H1 (cell line): ENCODE results near the gene WNT2. TPM values are rescaled to one million over a fixed set of nuclear protein-coding genes. Genes with fewer than 3 reads are reported as not detected.

Experiments
- CTCF ChIA-PET: fragments of 300-600 bp; sonication (Branson Sonifier 250); formaldehyde crosslinking; loops from one replicate; lab custom pipeline; 2021; ENCODE audit not compliant: partially characterized antibody; lab: Charles Lee
- POLR2A ChIA-PET: fragments of 300-600 bp; sonication (Branson Sonifier 250); formaldehyde crosslinking; loops from one replicate; lab custom pipeline; 2021; ENCODE audit warnings: inconsistent platforms; ENCODE audit not compliant: partially characterized antibody; lab: Charles Lee
- DNase-seq, 2 experiments: peaks; one replicate each; pipeline versions ENCODE4 v3.0.0 to v3.0.0-alpha.2; 2010 to 2022; ENCODE audit warnings: low spot score in 2 of 2, low read depth in 1 of 2, mixed read lengths in 1 of 2
- FAIRE-seq: peaks from 2 replicates; lab custom pipeline; 2011; peaks lifted over from hg19 to GRCh38; lab: Jason Lieb, UNC
- H2AFZ ChIP-seq: 2 replicates; pipeline ENCODE4 v1.8.1; 2012; ENCODE audit warnings: low read length, inconsistent platforms
- H2AK5ac ChIP-seq: 2 replicates; pipeline ENCODE4 v1.6.1; 2013; ENCODE audit warnings: low read depth, low read length
- H2BK120ac ChIP-seq: replicated peaks from 2 replicates; pipeline ENCODE3; 2013; ENCODE audit warnings: low read depth, low read length, inconsistent platforms
- H2BK12ac ChIP-seq: 2 replicates; pipeline ENCODE4 v1.6.1; 2013; ENCODE audit warnings: low read depth, low read length
- H2BK15ac ChIP-seq: 2 replicates; pipeline ENCODE4 v1.6.1; 2013; ENCODE audit warnings: low read length
- H2BK20ac ChIP-seq: 2 replicates; pipeline ENCODE4 v1.6.1; 2013; ENCODE audit warnings: low read length
- H2BK5ac ChIP-seq: 2 replicates; pipeline ENCODE4 v1.6.1; 2013; ENCODE audit warnings: low read depth, low read length
- H3K14ac ChIP-seq: 2 replicates; pipeline ENCODE4 v1.6.1; 2013; ENCODE audit warnings: inconsistent platforms; ENCODE audit not compliant: insufficient read length
- H3K18ac ChIP-seq: 2 replicates; pipeline ENCODE4 v1.6.1; 2013; ENCODE audit warnings: low read length; ENCODE audit errors: extremely low read depth
- H3K23ac ChIP-seq: 2 replicates; pipeline ENCODE4 v1.6.1; 2013; ENCODE audit warnings: inconsistent platforms; ENCODE audit not compliant: insufficient read length
- H3K23me2 ChIP-seq: 2 replicates; pipeline ENCODE4 v1.6.1; 2013; ENCODE audit warnings: low read depth, low read length
- H3K27ac ChIP-seq: 2 replicates; pipeline ENCODE4 v1.6.1; 2011; ENCODE audit warnings: low read depth, low read length, inconsistent platforms
- H3K27me3 ChIP-seq, 4 experiments: replicated peaks in 1 of 4; 1 replicate in 1 of 4; 2 replicates in 3 of 4; pipeline versions ENCODE4 v1.6.1 to v1.8.1; 2011 to 2013; ENCODE audit warnings: low read length in 3 of 4, mild to moderate bottlenecking in 3 of 4, inconsistent platforms in 2 of 4, mixed read lengths in 2 of 4, moderate library complexity in 1 of 4; ENCODE audit not compliant: control insufficient read depth in 3 of 4, insufficient read depth in 3 of 4; ENCODE audit errors: extremely low read depth in 1 of 4
- H3K36me3 ChIP-seq, 4 experiments: 2 replicates each; pipeline versions ENCODE4 v1.6.1 to v1.8.1; 2011 to 2013; ENCODE audit warnings: mild to moderate bottlenecking in 4 of 4, low read length in 3 of 4, moderate library complexity in 2 of 4, control low read depth in 1 of 4, inconsistent platforms in 1 of 4; ENCODE audit not compliant: insufficient read depth in 4 of 4, control insufficient read depth in 2 of 4
- H3K4ac ChIP-seq: replicated peaks from 2 replicates; pipeline ENCODE3; 2013; ENCODE audit warnings: low read length, low read depth, mixed read lengths, inconsistent platforms; ENCODE audit not compliant: insufficient read length
- H3K4me1 ChIP-seq, 4 experiments: replicated peaks in 1 of 4; 1 replicate in 1 of 4; 2 replicates in 3 of 4; pipeline versions ENCODE4 v1.6.1 to v1.8.1; 2011 to 2013; ENCODE audit warnings: low read length in 3 of 4, inconsistent platforms in 2 of 4, mixed read lengths in 1 of 4; ENCODE audit not compliant: insufficient read depth in 4 of 4, control insufficient read depth in 3 of 4
- H3K4me2 ChIP-seq, 2 experiments: 2 replicates each; pipeline versions ENCODE4 v1.6.1 to v1.8.1; 2011 to 2013; ENCODE audit warnings: low read depth in 2 of 2, low read length in 2 of 2, control low read depth in 1 of 2, inconsistent platforms in 1 of 2, mild to moderate bottlenecking in 1 of 2; ENCODE audit not compliant: insufficient read depth in 1 of 2
- H3K4me3 ChIP-seq, 4 experiments: fragments of 200-600, 300-600 bp in 1 of 4; sonication (generic), shearing (Covaris generic), sonication (Bioruptor Twin) in 1 of 4; 2 replicates each; pipeline versions ENCODE4 v1.5.1 to v1.8.1; 2011 to 2016; ENCODE audit warnings: low read length in 4 of 4, low read depth in 3 of 4, control low read depth in 2 of 4, inconsistent platforms in 2 of 4, mild to moderate bottlenecking in 2 of 4, mixed read lengths in 1 of 4, moderate library complexity in 1 of 4; ENCODE audit not compliant: insufficient read depth in 2 of 4; ENCODE audit errors: extremely low read depth in 1 of 4
- H3K56ac ChIP-seq: replicated peaks from 2 replicates; pipeline ENCODE3; 2013; ENCODE audit warnings: low read depth, mild to moderate bottlenecking, mixed read lengths, low read length, inconsistent platforms; ENCODE audit not compliant: insufficient read length
- H3K79me1 ChIP-seq: 2 replicates; pipeline ENCODE4 v1.6.1; 2013; ENCODE audit warnings: low read depth, low read length, control low read depth
- H3K79me2 ChIP-seq, 2 experiments: 2 replicates each; pipeline versions ENCODE4 v1.6.1 to v1.8.1; 2012 to 2013; ENCODE audit warnings: low read length in 2 of 2, mild to moderate bottlenecking in 2 of 2, inconsistent platforms in 1 of 2; ENCODE audit not compliant: insufficient read depth in 2 of 2, control insufficient read depth in 1 of 2
- H3K9ac ChIP-seq, 4 experiments: replicated peaks in 1 of 4; 1 replicate in 1 of 4; 2 replicates in 3 of 4; pipeline versions ENCODE4 v1.6.1 to v1.8.1; 2011 to 2013; ENCODE audit warnings: low read depth in 3 of 4, low read length in 3 of 4, control low read depth in 2 of 4, mild to moderate bottlenecking in 2 of 4, moderate library complexity in 2 of 4, inconsistent platforms in 1 of 4; ENCODE audit errors: extremely low read depth in 1 of 4
- H3K9me3 ChIP-seq, 2 experiments: 2 replicates each; pipeline versions ENCODE4 v1.6.1 to v1.8.1; 2012 to 2013; ENCODE audit warnings: mild to moderate bottlenecking in 2 of 2, moderate library complexity in 2 of 2, control low read depth in 1 of 2, inconsistent platforms in 1 of 2, low read depth in 1 of 2, low read length in 1 of 2, mixed read lengths in 1 of 2; ENCODE audit not compliant: insufficient read depth in 2 of 2
- H4K20me1 ChIP-seq, 2 experiments: replicated peaks in 1 of 2; 2 replicates each; pipeline versions ENCODE3 to v1.8.1; 2011 to 2013; ENCODE audit warnings: inconsistent platforms in 2 of 2, low read length in 2 of 2, mild to moderate bottlenecking in 1 of 2; ENCODE audit not compliant: insufficient read depth in 2 of 2, control insufficient read depth in 1 of 2
- H4K5ac ChIP-seq: 2 replicates; pipeline ENCODE4 v1.6.1; 2013; ENCODE audit warnings: low read length, low read depth, mixed read lengths, inconsistent platforms; ENCODE audit not compliant: insufficient read length
- H4K8ac ChIP-seq: 2 replicates; pipeline ENCODE4 v1.8.0; 2013; ENCODE audit warnings: mild to moderate bottlenecking, moderate library complexity, low read length, inconsistent platforms; ENCODE audit not compliant: insufficient read depth; ENCODE audit errors: extremely low read depth
- H4K91ac ChIP-seq: replicated peaks from 2 replicates; pipeline ENCODE3; 2013; ENCODE audit warnings: low read length, mixed read lengths, inconsistent platforms; ENCODE audit not compliant: insufficient read length
- HDAC2 ChIP-seq, 2 experiments: fragments of 300-600 bp in 1 of 2; sonication (generic) in 1 of 2; IDR thresholded peaks; 2 replicates each; pipeline ENCODE4 v1.6.1; 2011 to 2012; ENCODE audit warnings: low read depth in 2 of 2, low read length in 2 of 2, mild to moderate bottlenecking in 2 of 2, moderate library complexity in 2 of 2, borderline replicate concordance in 1 of 2, inconsistent platforms in 1 of 2
- KDM4A ChIP-seq: IDR thresholded peaks from one replicate; pipeline ENCODE4 v1.7.1; 2012; ENCODE audit warnings: low read depth, mild to moderate bottlenecking, moderate library complexity, low read length, inconsistent platforms; ENCODE audit not compliant: severe bottlenecking
- WGBS, 2 experiments: shearing (Covaris generic) in 1 of 2; methylation state at CpG; one replicate each; pipeline versions ENCODE4 v1.1.6 to v1.1.7; 2013 to 2015; ENCODE audit warnings: low lambda C conversion rate in 2 of 2, mixed read lengths in 2 of 2, inconsistent platforms in 1 of 2, low coverage in 1 of 2, missing lambda C conversion rate in 1 of 2; ENCODE audit not compliant: insufficient replicate concordance in 2 of 2, insufficient coverage in 1 of 2, insufficient read length in 1 of 2; ENCODE audit errors: extremely low coverage in 1 of 2, missing lambda C conversion rate in 1 of 2; 5-methylcytosine and 5-hydroxymethylcytosine counted together
- polyA plus RNA-seq, 7 experiments: library from polyadenylated mRNA; depleted of rRNA in 3 of 7; stranded (reverse) in 5 of 7; unstranded in 2 of 7; fragments of >200 nt in 5 of 7; fragments of 200-250 nt in 2 of 7; gene quantifications; 1 replicate in 5 of 7; 2 replicates in 1 of 7; 4 replicates in 1 of 7; pipeline versions ENCODE4 v1.2.1 to v1.2.3, GENCODE V29; 2011 to 2013; ENCODE audit warnings: missing spikeins in 2 of 7, mixed read lengths in 2 of 7
- total RNA-seq: library from RNA; stranded (reverse); fragmentation: NEBNext Ultra II Directional; extraction: Animal tissue kit (Norgen Biotek cat#: 25700); gene quantifications from 2 replicates; pipeline ENCODE4 v1.2.1, GENCODE V29; 2021
- TF ChIP-seq, protein P1 (sequence below), 3 experiments: IDR thresholded peaks; 1 replicate in 2 of 3; 2 replicates in 1 of 3; pipeline versions ENCODE4 v1.5.1 to v1.6.1; 2011; ENCODE audit warnings: low read length in 3 of 3, mild to moderate bottlenecking in 3 of 3, inconsistent platforms in 2 of 3, low read depth in 1 of 3, moderate library complexity in 1 of 3; ENCODE audit not compliant: insufficient read depth in 1 of 3; ENCODE audit errors: control extremely low read depth in 1 of 3

Gene WNT2
- total and polyA plus RNA-seq, 2 of the 8 experiments (the other 6 are each of a cell fraction or from before 2014, with no cell fraction given), result not detected

DNA sequence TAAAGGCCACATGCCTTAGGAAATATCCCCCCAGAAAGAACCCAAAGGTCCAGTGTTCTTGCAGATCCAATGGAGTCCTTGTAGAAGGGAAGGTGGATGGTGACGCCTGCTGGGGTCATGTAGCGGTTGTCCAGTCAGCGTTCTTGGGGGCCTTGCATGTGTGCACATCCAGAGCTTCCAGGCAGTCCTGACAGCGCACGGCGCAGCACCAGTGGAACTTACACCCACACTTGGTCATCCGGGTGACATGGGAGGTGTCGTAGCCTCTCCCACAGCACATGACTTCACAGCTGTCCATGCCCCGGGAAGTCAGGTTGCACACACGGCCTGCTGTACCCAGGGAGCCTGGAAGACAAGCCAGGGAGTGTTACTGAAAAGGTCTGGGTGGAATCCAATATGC, 44.8 kb downstream of the WNT2 start:
- Histone ChIP-seq H3K18ac (no peak overlapping the region), H3K79me2 (no peaks in the 10 kb centered on the region), H2BK5ac (no peak overlapping the region), H3K79me1 (no peaks in the 10 kb centered on the region), H3K9ac (no peak overlapping the region), H3K27me3 (no peaks in the 10 kb centered on the region; a peak in 1 of 7 replicates), H4K20me1 (no peaks in the 10 kb centered on the region), H2AFZ (no peak overlapping the region), H3K9me3 (no peaks in the 10 kb centered on the region), H2AK5ac (no peak overlapping the region), H3K4me1 (no peaks in the 10 kb centered on the region), H2BK12ac (no peak overlapping the region), H3K4me2 (no peak overlapping the region), H3K36me3 (no peaks in the 10 kb centered on the region), H3K23me2 (no peaks in the 10 kb centered on the region), H3K4ac (no peak overlapping the region), H4K5ac (no peak overlapping the region), H3K14ac (no peak overlapping the region), H2BK15ac (no peak overlapping the region), H3K4me3 (no peak overlapping the region), H4K91ac (no peak overlapping the region), H3K27ac (no peak overlapping the region), H2BK120ac (no peak overlapping the region), H3K56ac (no peak overlapping the region), H2BK20ac (no peak overlapping the region), H3K23ac (no peak overlapping the region), H4K8ac (no peak overlapping the region)
- FAIRE-seq (no peak), DNase-seq (no peak)
- 87% methylated on average over 10 of the region's 10 CpGs; no CpG with 5 or more reads in 1 of the 2 experiments for WGBS, 2 experiments
- ChIA-PET POLR2A (no interaction called here), CTCF (interaction anchor here (0.8 kb wide), 1 partner anchor 122 kb away, joined by 3 read pairs; no protein-coding TSS in a partner anchor)
- TF ChIP-seq HDAC2 (IDR thresholded peaks at IDR 0.05; ENCODE audit: borderline replicate concordance in 1 of 2, low read depth in 2 of 2, low read length in 2 of 2) (no peak), KDM4A (no peak)
- TF ChIP-seq, protein P1, sequence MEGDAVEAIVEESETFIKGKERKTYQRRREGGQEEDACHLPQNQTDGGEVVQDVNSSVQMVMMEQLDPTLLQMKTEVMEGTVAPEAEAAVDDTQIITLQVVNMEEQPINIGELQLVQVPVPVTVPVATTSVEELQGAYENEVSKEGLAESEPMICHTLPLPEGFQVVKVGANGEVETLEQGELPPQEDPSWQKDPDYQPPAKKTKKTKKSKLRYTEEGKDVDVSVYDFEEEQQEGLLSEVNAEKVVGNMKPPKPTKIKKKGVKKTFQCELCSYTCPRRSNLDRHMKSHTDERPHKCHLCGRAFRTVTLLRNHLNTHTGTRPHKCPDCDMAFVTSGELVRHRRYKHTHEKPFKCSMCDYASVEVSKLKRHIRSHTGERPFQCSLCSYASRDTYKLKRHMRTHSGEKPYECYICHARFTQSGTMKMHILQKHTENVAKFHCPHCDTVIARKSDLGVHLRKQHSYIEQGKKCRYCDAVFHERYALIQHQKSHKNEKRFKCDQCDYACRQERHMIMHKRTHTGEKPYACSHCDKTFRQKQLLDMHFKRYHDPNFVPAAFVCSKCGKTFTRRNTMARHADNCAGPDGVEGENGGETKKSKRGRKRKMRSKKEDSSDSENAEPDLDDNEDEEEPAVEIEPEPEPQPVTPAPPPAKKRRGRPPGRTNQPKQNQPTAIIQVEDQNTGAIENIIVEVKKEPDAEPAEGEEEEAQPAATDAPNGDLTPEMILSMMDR (IDR thresholded peaks at IDR 0.05; ENCODE audit: control extremely low read depth in 1 of 3, insufficient read depth in 1 of 3, low read depth in 1 of 3, low read length in 3 of 3), result no peak
